Adrenal gland (tissue), 12 donors: ENCODE results near the gene DIP2C. TPM values are rescaled to one million over a fixed set of nuclear protein-coding genes. Genes with fewer than 3 reads are reported as not detected.

Source experiments
- DNase-seq, 7 donors: peaks; one replicate each; pipeline ENCODE4 v3.0.0-alpha.2; 2019 to 2020
- H3K27ac ChIP-seq, 5 donors: fragments of 200-600 bp; sonication (generic) in 4 of 5; 1 replicate in 3 of 5; 2 replicates in 2 of 5; pipeline versions ENCODE4 v1.5.1 to v1.8.0; 2016 to 2020; ENCODE audit warnings: mild to moderate bottlenecking in 1 of 5
- H3K27me3 ChIP-seq: fragments of 200-600 bp; 2 replicates; pipeline ENCODE4 v1.8.0; 2021
- H3K36me3 ChIP-seq, 2 donors: fragments of 200-600 bp; replicated peaks in 1 of 2; 1 replicate in 1 of 2; 2 replicates in 1 of 2; pipeline versions ENCODE4 v1.5.1 to v1.8.0; 2018 to 2022
- H3K4me1 ChIP-seq, 2 donors: fragments of 200-600 bp; replicated peaks in 1 of 2; 1 replicate in 1 of 2; 2 replicates in 1 of 2; pipeline versions ENCODE4 v1.5.1 to v1.8.0; 2018 to 2021
- H3K4me3 ChIP-seq, 4 donors: fragments of 200-600 bp; sonication (generic) in 3 of 4; one replicate each; pipeline ENCODE4 v1.5.1; 2016 to 2018
- H3K9me3 ChIP-seq, 3 donors: fragments of 200-600 bp; sonication (generic) in 1 of 3; replicated peaks in 1 of 3; 1 replicate in 2 of 3; 2 replicates in 1 of 3; pipeline versions ENCODE4 v1.5.1 to v1.8.0; 2016 to 2021
- POLR2A ChIP-seq, 2 donors: fragments of 450-650 bp; IDR thresholded peaks; one replicate each; pipeline ENCODE4 v1.6.1; 2017; ENCODE audit warnings: antibody characterized with exemption in 2 of 2, mild to moderate bottlenecking in 2 of 2, moderate library complexity in 1 of 2
- WGBS, 4 donors: extraction: QIAGEN DNeasy Blood & Tissue Kit in 2 of 4; methylation state at CpG; one replicate each; pipeline versions ENCODE4 v1.1.5 to v1.1.7; 2013 to 2017; 5-methylcytosine and 5-hydroxymethylcytosine counted together
- intact Hi-C, 2 donors: fragments of 100-400 bp; cut with DNase I; formaldehyde crosslinking; loops; one replicate each; pipeline versions ENCODE4 v1.14.1 to v1.15.0; 2022 to 2023
- polyA plus RNA-seq, 3 donors: library from polyadenylated mRNA; stranded (reverse); fragments of 200-250 nt in 2 of 3; fragments of 350-450 nt in 1 of 3; fragmentation: Illumina TruSeq in 1 of 3; extraction: RNeasy Lipid Tissue Mini Kit (QIAGEN cat#74804) in 1 of 3; gene quantifications; one replicate each; pipeline ENCODE4 v1.2.3, GENCODE V29; 2013 to 2014
- total RNA-seq, 9 donors: library from RNA; depleted of rRNA in 4 of 9; stranded (reverse); fragments of >200 nt in 4 of 9; fragments of 120-200 nt in 1 of 9; fragmentation: NEBNext Ultra II Directional in 1 of 9; extraction: Animal tissue kit (Norgen Biotek cat#: 25700) in 1 of 9; gene quantifications; one replicate each; pipeline versions ENCODE4 v1.1.0 to v1.2.4, GENCODE V29; 2013 to 2023
- TF ChIP-seq, protein P1 (sequence below), 6 experiments: fragments of 450-650 bp in 4 of 6; fragments of 200-600 bp in 2 of 6; sonication (generic) in 1 of 6; IDR thresholded peaks; 1 replicate in 5 of 6; 2 replicates in 1 of 6; pipeline versions ENCODE4 v1.5.1 to v1.8.0; 2016 to 2021; ENCODE audit warnings: antibody characterized with exemption in 6 of 6, mild to moderate bottlenecking in 2 of 6, moderate library complexity in 1 of 6
- donor health status: healthy with polysubstance abuse.
- donor health status: Bipolar disorder and iron deficiency.
- donor health status: DM: yes; HTN: yes; CAD: no.
- donor health status: DM: no; HTN: no; CAD: no.
- donor health status: DM: no; HTN: no; CAD: no.
- donor health status: DM: yes; HTN: yes; CAD: no.

DIP2C gene
- total and polyA plus RNA-seq, 12 donors = 4.8 to 23.9 (median 19.7) TPM

DNA sequence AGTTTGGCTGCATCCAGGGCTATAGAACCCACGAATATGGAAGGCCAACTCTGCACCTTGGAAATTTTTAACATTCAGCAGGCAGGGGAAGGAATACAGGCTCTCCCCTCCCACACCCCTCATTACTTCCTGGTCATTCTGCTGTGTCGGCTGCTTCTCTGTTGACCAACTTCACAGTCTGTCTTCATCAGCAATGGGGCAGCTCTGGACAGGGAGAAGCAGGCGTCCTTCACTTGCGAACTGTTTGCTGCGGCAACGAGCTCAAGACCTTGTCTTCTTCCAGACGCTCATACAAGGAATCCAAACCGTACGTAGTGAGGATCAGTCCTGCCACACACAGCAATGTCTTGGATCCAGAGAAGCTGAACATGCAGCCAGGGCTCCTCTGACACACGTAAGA, 192.2 kb downstream of the DIP2C start:
- no peak overlapping the region for H3K27ac ChIP-seq
- no peaks in the 10 kb centered on the region for H3K36me3 ChIP-seq
- DNase-seq = peak in 2 of 7 donors; percentile 9 to 18
- no peaks in the 10 kb centered on the region for H3K9me3 ChIP-seq
- 86 to 91% (median 88%) methylated on average over 10 of the region's 10 CpGs for WGBS, 4 donors
- no peaks in the 10 kb centered on the region for H3K4me1 ChIP-seq
- no peaks in the 10 kb centered on the region for H3K27me3 ChIP-seq
- H3K4me3 ChIP-seq = no peak overlapping the region
- intact Hi-C loops = no loop called here
- TF ChIP-seq, protein P1, sequence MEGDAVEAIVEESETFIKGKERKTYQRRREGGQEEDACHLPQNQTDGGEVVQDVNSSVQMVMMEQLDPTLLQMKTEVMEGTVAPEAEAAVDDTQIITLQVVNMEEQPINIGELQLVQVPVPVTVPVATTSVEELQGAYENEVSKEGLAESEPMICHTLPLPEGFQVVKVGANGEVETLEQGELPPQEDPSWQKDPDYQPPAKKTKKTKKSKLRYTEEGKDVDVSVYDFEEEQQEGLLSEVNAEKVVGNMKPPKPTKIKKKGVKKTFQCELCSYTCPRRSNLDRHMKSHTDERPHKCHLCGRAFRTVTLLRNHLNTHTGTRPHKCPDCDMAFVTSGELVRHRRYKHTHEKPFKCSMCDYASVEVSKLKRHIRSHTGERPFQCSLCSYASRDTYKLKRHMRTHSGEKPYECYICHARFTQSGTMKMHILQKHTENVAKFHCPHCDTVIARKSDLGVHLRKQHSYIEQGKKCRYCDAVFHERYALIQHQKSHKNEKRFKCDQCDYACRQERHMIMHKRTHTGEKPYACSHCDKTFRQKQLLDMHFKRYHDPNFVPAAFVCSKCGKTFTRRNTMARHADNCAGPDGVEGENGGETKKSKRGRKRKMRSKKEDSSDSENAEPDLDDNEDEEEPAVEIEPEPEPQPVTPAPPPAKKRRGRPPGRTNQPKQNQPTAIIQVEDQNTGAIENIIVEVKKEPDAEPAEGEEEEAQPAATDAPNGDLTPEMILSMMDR (IDR thresholded peaks at IDR 0.05) = no peak
- no peak for TF ChIP-seq POLR2A (IDR thresholded peaks at IDR 0.05)

- Histone ChIP-seq H3K27me3 (no peaks in the 10 kb centered on the region), H3K4me1 (peaks cover 0 to 15% of the 10 kb centered on the region in 2 donors), H3K4me3 (no peak overlapping the region), H3K36me3 (no peaks in the 10 kb centered on the region), H3K27ac (no peak overlapping the region), H3K9me3 (no peaks in the 10 kb centered on the region)
- no peak for DNase-seq
- TF ChIP-seq, protein P1 (IDR thresholded peaks at IDR 0.05) = no peak
- TF ChIP-seq POLR2A (IDR thresholded peaks at IDR 0.05) = no peak
- WGBS, 4 donors = 94 to 99% (median 96%) methylated on average over 3 of the region's 3 CpGs
- intact Hi-C loops = no loop called here
Observed at GRCh38 chr10:494556-494955, 194.9 kb downstream of the DIP2C start.

DNA sequence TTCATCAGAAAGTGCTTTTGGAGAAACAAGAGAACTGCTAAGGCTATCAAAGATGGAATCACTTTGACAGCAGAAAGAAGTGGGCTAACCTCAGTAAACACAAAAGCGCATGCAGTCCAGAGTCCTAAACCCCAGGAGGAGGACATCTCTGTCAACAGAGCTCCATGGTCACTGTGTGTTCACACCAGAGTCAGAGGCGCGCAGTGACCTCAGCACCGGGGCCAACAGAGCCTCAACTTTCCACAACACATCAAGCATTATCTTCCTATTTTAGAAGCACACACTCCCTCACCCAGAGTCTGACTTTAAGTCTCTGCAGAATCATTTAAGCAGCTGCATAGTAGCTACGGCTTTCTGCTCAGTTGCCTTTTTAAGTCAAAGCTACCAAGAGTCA, 195.3 kb downstream of the DIP2C start:
- no peaks in the 10 kb centered on the region for H3K9me3 ChIP-seq
- H3K27ac ChIP-seq = no peak overlapping the region
- WGBS, 4 donors = 95 to 97% (median 96%) methylated on average over 5 of the region's 5 CpGs
- peaks cover 0 to 15% of the 10 kb centered on the region in 2 donors for H3K4me1 ChIP-seq
- intact Hi-C loops = no loop called here
- no peaks in the 10 kb centered on the region for H3K36me3 ChIP-seq
- TF ChIP-seq POLR2A (IDR thresholded peaks at IDR 0.05) = no peak
- TF ChIP-seq, protein P1 (IDR thresholded peaks at IDR 0.05) = no peak
- no peak for DNase-seq
- no peaks in the 10 kb centered on the region for H3K27me3 ChIP-seq
- H3K4me3 ChIP-seq = no peak overlapping the region

DNA sequence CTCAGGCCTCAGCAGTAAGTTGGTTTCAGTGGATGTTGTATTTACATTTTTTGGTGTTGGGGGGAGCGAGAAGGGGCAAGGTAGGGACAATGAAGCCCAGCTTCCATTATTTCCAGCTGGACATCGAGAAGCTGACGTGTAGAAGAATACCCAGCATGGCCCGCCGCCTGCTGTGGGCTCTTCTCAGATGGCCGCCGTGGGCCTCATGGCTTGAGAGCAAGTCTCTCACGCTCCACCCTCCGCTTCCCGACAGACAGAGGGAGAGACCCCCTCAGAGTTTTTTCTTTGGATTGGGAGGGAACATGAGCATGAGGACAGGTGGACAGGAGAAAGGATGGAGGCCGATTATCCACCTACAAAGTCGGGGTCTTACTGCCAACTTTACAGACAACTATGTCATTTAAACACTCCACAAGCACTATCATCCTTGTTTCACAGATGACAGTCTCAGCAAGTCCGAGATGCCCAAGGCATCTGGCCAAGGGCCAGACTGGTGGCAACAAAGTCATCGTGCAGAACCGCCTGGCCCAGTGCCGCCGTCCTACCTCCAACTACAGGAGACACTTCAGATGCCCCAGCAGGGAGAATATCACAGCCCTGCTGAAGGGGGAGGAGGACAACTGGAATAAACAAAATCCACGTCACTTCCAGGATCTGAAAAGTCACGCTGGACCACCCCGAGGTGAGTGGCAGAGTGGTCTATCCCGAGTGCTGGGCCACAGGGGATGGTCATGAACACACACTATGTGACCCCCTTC, 195.9 kb downstream of the DIP2C start:
- TF ChIP-seq, protein P1 (IDR thresholded peaks at IDR 0.05) = no peak
- TF ChIP-seq POLR2A (IDR thresholded peaks at IDR 0.05) = no peak
- no peaks in the 10 kb centered on the region for H3K9me3 ChIP-seq
- no peak overlapping the region for H3K4me3 ChIP-seq
- no peaks in the 10 kb centered on the region for H3K27me3 ChIP-seq
- H3K27ac ChIP-seq = no peak overlapping the region
- H3K36me3 ChIP-seq = no peaks in the 10 kb centered on the region
- intact Hi-C loops = no loop called here
- no peak for DNase-seq
- H3K4me1 ChIP-seq = peaks cover 0 to 15% of the 10 kb centered on the region in 2 donors
- 92 to 99% (median 94%) methylated on average over 21 of the region's 21 CpGs for WGBS, 4 donors
